B cell (primary cell): ENCODE measurements around the gene NXPE4. TPM values are rescaled to one million over a fixed set of nuclear protein-coding genes. Genes with fewer than 3 reads are reported as not detected.

Source experiments
- ATAC-seq: fragments of 200-7000 bp; cut with Tn5 transposase; one replicate; pipeline ENCODE4 v1.10.0; 2021; ENCODE audit warnings: low read depth, mild to moderate bottlenecking, moderate number of reproducible peaks, moderate library complexity
- CTCF ChIA-PET: fragments of 350-600 bp; sonication (Branson Sonifier 250); formaldehyde crosslinking; loops from one replicate; lab custom pipeline; 2021; ENCODE audit warnings: antibody characterized with exemption, inconsistent platforms; lab: Charles Lee
- POLR2A ChIA-PET: fragments of 350-600 bp; sonication (Branson Sonifier 250); formaldehyde crosslinking; loops from one replicate; lab custom pipeline; 2021; ENCODE audit warnings: antibody characterized with exemption; lab: Charles Lee
- DNase-seq: peaks from one replicate; pipeline ENCODE4 v3.0.0; 2013
- H2AFZ ChIP-seq: 2 replicates; pipeline ENCODE4 v1.6.1; 2012; ENCODE audit warnings: mild to moderate bottlenecking, low read depth, low read length; ENCODE audit not compliant: insufficient read depth, poor library complexity, severe bottlenecking
- H3K27ac ChIP-seq, 2 donors: 1 replicate in 1 of 2; 2 replicates in 1 of 2; pipeline ENCODE4 v1.5.1; 2012 to 2013; ENCODE audit warnings: low read length in 2 of 2, mild to moderate bottlenecking in 2 of 2, moderate library complexity in 1 of 2
- H3K27me3 ChIP-seq, 4 experiments: fragments of 200-600 bp in 1 of 4; sonication (generic) in 1 of 4; replicated peaks in 1 of 4; 1 replicate in 2 of 4; 2 replicates in 2 of 4; pipeline versions ENCODE4 v1.6.1 to v1.7.0; 2013 to 2016; ENCODE audit warnings: low read length in 3 of 4, mild to moderate bottlenecking in 2 of 4, mixed read lengths in 1 of 4, moderate library complexity in 1 of 4; ENCODE audit not compliant: insufficient read depth in 4 of 4, control insufficient read depth in 3 of 4; ENCODE audit errors: control extremely low read depth in 1 of 4
- H3K36me3 ChIP-seq, 2 experiments: replicated peaks in 1 of 2; 1 replicate in 1 of 2; 2 replicates in 1 of 2; pipeline versions ENCODE4 v1.6.1 to v1.7.1; 2013; ENCODE audit warnings: low read length in 1 of 2; ENCODE audit not compliant: insufficient read depth in 2 of 2, control insufficient read depth in 1 of 2; ENCODE audit errors: control extremely low read depth in 1 of 2, extremely low read depth in 1 of 2
- H3K4me1 ChIP-seq, 2 donors: fragments of 200-600 bp in 1 of 2; sonication (generic) in 1 of 2; 1 replicate in 1 of 2; 2 replicates in 1 of 2; pipeline versions ENCODE4 v1.5.1 to v1.6.1; 2013 to 2017; ENCODE audit warnings: low read length in 2 of 2; ENCODE audit not compliant: control insufficient read depth in 2 of 2, insufficient read depth in 2 of 2
- H3K4me2 ChIP-seq: replicated peaks from 2 replicates; pipeline ENCODE3; 2012; ENCODE audit warnings: mild to moderate bottlenecking, low read depth, low read length; ENCODE audit not compliant: poor library complexity, severe bottlenecking
- H3K4me3 ChIP-seq, 5 experiments: fragments of 200-600 bp in 1 of 5; sonication (generic) in 1 of 5; 1 replicate in 3 of 5; 2 replicates in 2 of 5; pipeline versions ENCODE4 v1.5.1 to v1.7.0; 2011 to 2016; ENCODE audit warnings: low read length in 4 of 5, mild to moderate bottlenecking in 4 of 5, low read depth in 2 of 5, control low read depth in 1 of 5, moderate library complexity in 1 of 5; ENCODE audit not compliant: insufficient read depth in 1 of 5; ENCODE audit errors: control extremely low read depth in 1 of 5, extremely low read depth in 1 of 5
- H3K79me2 ChIP-seq: fragments of 200-600 bp; sonication (generic); one replicate; pipeline ENCODE4 v1.6.0; 2016; ENCODE audit warnings: low read length; ENCODE audit not compliant: control insufficient read depth, insufficient read depth
- H3K9ac ChIP-seq: fragments of 200-600 bp; sonication (generic); 2 replicates; pipeline ENCODE4 v1.6.1; 2017; ENCODE audit warnings: mild to moderate bottlenecking, low read length, moderate library complexity
- H3K9me3 ChIP-seq, 3 donors: one replicate each; pipeline versions ENCODE4 v1.6.1 to v1.7.1; 2013; ENCODE audit warnings: low read length in 2 of 3; ENCODE audit not compliant: control insufficient read depth in 2 of 3, insufficient read depth in 1 of 3; ENCODE audit errors: control extremely low read depth in 1 of 3
- H4K20me1 ChIP-seq: 2 replicates; pipeline ENCODE4 v1.6.0; 2012; ENCODE audit warnings: mild to moderate bottlenecking, low read length; ENCODE audit not compliant: insufficient read depth, control insufficient read depth, poor library complexity, severe bottlenecking
- H3K27ac Mint-ChIP-seq: one replicate; pipeline ENCODE4 v1.8.0; 2021; ENCODE audit warnings: mixed read lengths
- H3K27me3 Mint-ChIP-seq: one replicate; pipeline ENCODE4 v1.8.0; 2021; ENCODE audit warnings: mixed read lengths
- H3K4me1 Mint-ChIP-seq: one replicate; pipeline ENCODE4 v1.8.0; 2021; ENCODE audit warnings: mixed read lengths
- H3K4me3 Mint-ChIP-seq: one replicate; pipeline ENCODE4 v1.8.0; 2021; ENCODE audit warnings: mixed read lengths
- H3K9me3 Mint-ChIP-seq: one replicate; pipeline ENCODE4 v1.8.0; 2022; ENCODE audit warnings: mixed read lengths; ENCODE audit not compliant: insufficient read depth
- EZH2 ChIP-seq: IDR thresholded peaks from 2 replicates; pipeline ENCODE4 v1.6.1; 2012; ENCODE audit warnings: borderline replicate concordance, low read depth, mild to moderate bottlenecking, moderate library complexity, low read length; ENCODE audit not compliant: insufficient read depth, poor library complexity, severe bottlenecking
- WGBS: methylation state at CpG from one replicate; pipeline ENCODE4 v1.1.5; 2013; ENCODE audit warnings: missing lambda C conversion rate; ENCODE audit not compliant: insufficient coverage; 5-methylcytosine and 5-hydroxymethylcytosine counted together
- intact Hi-C: fragments of 100-400 bp; cut with micrococcal nuclease; formaldehyde crosslinking; loops from one replicate; pipeline ENCODE4 v1.10.0; 2022
- polyA plus RNA-seq: library from polyadenylated mRNA; depleted of rRNA; stranded (reverse); fragments of >200 nt; gene quantifications from 2 replicates; pipeline ENCODE4 v1.2.3, GENCODE V29; 2012
- total RNA-seq, 2 donors: library from RNA; stranded (reverse); fragments of 120-200 nt in 1 of 2; gene quantifications; 1 replicate in 1 of 2; 2 replicates in 1 of 2; pipeline versions ENCODE4 v1.2.3 to v1.2.4, GENCODE V29; 2013 to 2022
- TF ChIP-seq, protein P1 (sequence below): fragments of 200-600 bp; IDR thresholded peaks from one replicate; pipeline ENCODE4 v1.8.0; 2022; ENCODE audit warnings: antibody characterized with exemption, mild to moderate bottlenecking

The NXPE4 gene
- total and polyA plus RNA-seq, 2 donors (not counting 1 experiment from before 2014, with no cell fraction given): not detected

- Histone ChIP-seq H3K27ac (no peak overlapping the region), H3K4me3 (no peak overlapping the region), H3K9ac (no peak overlapping the region), H4K20me1 (no peaks in the 10 kb centered on the region), H2AFZ (no peak overlapping the region), H3K36me3 (no peaks in the 10 kb centered on the region), H3K4me1 (no peaks in the 10 kb centered on the region), H3K9me3 (no peaks in the 10 kb centered on the region), H3K4me2 (no peak overlapping the region), H3K27me3 (peaks cover 0 to 4% (median 0%) of the 10 kb centered on the region in 4 experiments), H3K79me2 (no peaks in the 10 kb centered on the region)
- no peak overlapping the region for H3K27ac Mint-ChIP-seq
- peaks cover 3% of the 10 kb centered on the region for H3K27me3 Mint-ChIP-seq
- ATAC-seq (no peak), DNase-seq (no peak)
- H3K4me3 Mint-ChIP-seq: no peak overlapping the region
- POLR2A ChIA-PET: no interaction called here
- no CpG with 5 or more reads among the region's 1 CpG for WGBS
- TF ChIP-seq, protein P1, sequence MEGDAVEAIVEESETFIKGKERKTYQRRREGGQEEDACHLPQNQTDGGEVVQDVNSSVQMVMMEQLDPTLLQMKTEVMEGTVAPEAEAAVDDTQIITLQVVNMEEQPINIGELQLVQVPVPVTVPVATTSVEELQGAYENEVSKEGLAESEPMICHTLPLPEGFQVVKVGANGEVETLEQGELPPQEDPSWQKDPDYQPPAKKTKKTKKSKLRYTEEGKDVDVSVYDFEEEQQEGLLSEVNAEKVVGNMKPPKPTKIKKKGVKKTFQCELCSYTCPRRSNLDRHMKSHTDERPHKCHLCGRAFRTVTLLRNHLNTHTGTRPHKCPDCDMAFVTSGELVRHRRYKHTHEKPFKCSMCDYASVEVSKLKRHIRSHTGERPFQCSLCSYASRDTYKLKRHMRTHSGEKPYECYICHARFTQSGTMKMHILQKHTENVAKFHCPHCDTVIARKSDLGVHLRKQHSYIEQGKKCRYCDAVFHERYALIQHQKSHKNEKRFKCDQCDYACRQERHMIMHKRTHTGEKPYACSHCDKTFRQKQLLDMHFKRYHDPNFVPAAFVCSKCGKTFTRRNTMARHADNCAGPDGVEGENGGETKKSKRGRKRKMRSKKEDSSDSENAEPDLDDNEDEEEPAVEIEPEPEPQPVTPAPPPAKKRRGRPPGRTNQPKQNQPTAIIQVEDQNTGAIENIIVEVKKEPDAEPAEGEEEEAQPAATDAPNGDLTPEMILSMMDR: no peak
- TF ChIP-seq EZH2: no peak
- CTCF ChIA-PET: no interaction called here
- intact Hi-C loops: no loop called here
- H3K9me3 Mint-ChIP-seq: no peaks in the 10 kb centered on the region
- no peaks in the 10 kb centered on the region for H3K4me1 Mint-ChIP-seq
Observed at GRCh38 chr11:114564831-114565230, 30.8 kb downstream of the NXPE4 start.

DNA sequence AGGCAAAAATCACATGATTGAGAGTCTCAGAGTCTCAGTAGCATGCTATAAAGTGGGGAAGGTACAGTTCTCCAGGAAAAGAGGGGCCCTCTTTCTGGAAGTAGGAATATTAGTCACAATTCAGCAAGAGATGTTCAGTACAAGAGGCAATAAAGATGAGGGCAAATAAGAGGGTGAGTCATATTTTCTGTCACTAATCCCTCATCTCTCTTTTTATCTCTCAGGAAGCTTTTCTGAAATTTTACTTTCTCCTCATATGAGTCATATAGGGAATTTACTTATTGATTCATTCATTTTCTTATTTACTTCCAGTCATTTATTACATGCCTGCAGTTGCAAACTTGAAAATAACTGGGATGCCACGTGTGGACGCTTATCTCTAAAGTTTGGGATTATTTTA lies 32.5 kb downstream of the NXPE4 start:
- Histone ChIP-seq H3K27me3 (peaks cover 0 to 4% (median 0%) of the 10 kb centered on the region in 4 experiments), H3K79me2 (no peaks in the 10 kb centered on the region), H3K4me2 (no peak overlapping the region), H3K4me3 (no peak overlapping the region), H4K20me1 (no peaks in the 10 kb centered on the region), H3K9me3 (no peaks in the 10 kb centered on the region), H2AFZ (no peak overlapping the region), H3K27ac (no peak overlapping the region), H3K9ac (no peak overlapping the region), H3K36me3 (no peaks in the 10 kb centered on the region), H3K4me1 (no peaks in the 10 kb centered on the region)
- ChIA-PET POLR2A (no interaction called here), CTCF (no interaction called here)
- WGBS: no CpG with 5 or more reads among the region's 2 CpGs
- no peak overlapping the region for H3K27ac Mint-ChIP-seq
- no peaks in the 10 kb centered on the region for H3K9me3 Mint-ChIP-seq
- no peak overlapping the region for H3K4me3 Mint-ChIP-seq
- ATAC-seq: no peak
- intact Hi-C loops: no loop called here
- H3K4me1 Mint-ChIP-seq: no peaks in the 10 kb centered on the region
- DNase-seq: no peak
- TF ChIP-seq, protein P1: no peak
- no peak for TF ChIP-seq EZH2
- peaks cover 12% of the 10 kb centered on the region for H3K27me3 Mint-ChIP-seq
